ENCODE results near the gene RABGAP1L.

RABGAP1L gene

GRCh38 chr1:174726167-174726879, 567.0 kb downstream of the RABGAP1L start:
- TF ChIP-seq CTCF (IDR thresholded peaks at IDR 0.05; ENCODE audit: insufficient read depth, low read length, poor library complexity, severe bottlenecking), result peak; percentile 46
- H3K36me3 ChIP-seq (ENCODE audit: control insufficient read depth, insufficient read depth, low read length), result no peaks in the 10 kb centered on the region
- H3K27me3 ChIP-seq (replicated peaks; ENCODE audit: control insufficient read depth, insufficient read depth, low read length), result no peaks in the 10 kb centered on the region
- peak; percentile 35 for DNase-seq (ENCODE audit: extremely low read depth, insufficient read length)
- no peak overlapping the region for H3K4me3 ChIP-seq (replicated peaks; ENCODE audit: low read depth, low read length)

- DNase-seq (ENCODE audit: extremely low read depth, insufficient read length), result no peak
- Histone ChIP-seq H3K27me3 (replicated peaks; ENCODE audit: control insufficient read depth, insufficient read depth, low read length) (no peaks in the 10 kb centered on the region), H3K36me3 (ENCODE audit: control insufficient read depth, insufficient read depth, low read length) (no peaks in the 10 kb centered on the region), H3K4me3 (replicated peaks; ENCODE audit: low read depth, low read length) (no peak overlapping the region)
- TF ChIP-seq CTCF (IDR thresholded peaks at IDR 0.05; ENCODE audit: insufficient read depth, low read length, poor library complexity, severe bottlenecking), result no peak
These were observed 567.7 kb downstream of the RABGAP1L start for GRCh38 chr1:174726880-174727585.

- Histone ChIP-seq H3K4me3 (replicated peaks; ENCODE audit: low read depth, low read length) (no peak overlapping the region), H3K27me3 (replicated peaks; ENCODE audit: control insufficient read depth, insufficient read depth, low read length) (no peaks in the 10 kb centered on the region), H3K36me3 (ENCODE audit: control insufficient read depth, insufficient read depth, low read length) (no peaks in the 10 kb centered on the region; the same call in none of the 2 replicates)
- no peak for TF ChIP-seq CTCF (IDR thresholded peaks at IDR 0.05; ENCODE audit: insufficient read depth, low read length, poor library complexity, severe bottlenecking)
- no peak for DNase-seq (ENCODE audit: extremely low read depth, insufficient read length)
These were observed 575.0 kb downstream of the RABGAP1L start for GRCh38 chr1:174734270-174734669.

GRCh38 chr1:174736831-174737230, 577.5 kb downstream of the RABGAP1L start:
- Histone ChIP-seq H3K27me3 (replicated peaks; ENCODE audit: control insufficient read depth, insufficient read depth, low read length) (no peaks in the 10 kb centered on the region), H3K36me3 (ENCODE audit: control insufficient read depth, insufficient read depth, low read length) (no peaks in the 10 kb centered on the region; the same call in none of the 2 replicates), H3K4me3 (replicated peaks; ENCODE audit: low read depth, low read length) (no peak overlapping the region)
- no peak for DNase-seq (ENCODE audit: extremely low read depth, insufficient read length)
- no peak for TF ChIP-seq CTCF (IDR thresholded peaks at IDR 0.05; ENCODE audit: insufficient read depth, low read length, poor library complexity, severe bottlenecking)

GRCh38 chr1:174740249-174740968, 581.1 kb downstream of the RABGAP1L start:
- no peak overlapping the region for H3K4me3 ChIP-seq (replicated peaks; ENCODE audit: low read depth, low read length)
- TF ChIP-seq CTCF (IDR thresholded peaks at IDR 0.05; ENCODE audit: insufficient read depth, low read length, poor library complexity, severe bottlenecking), result no peak
- no peaks in the 10 kb centered on the region for H3K27me3 ChIP-seq (replicated peaks; ENCODE audit: control insufficient read depth, insufficient read depth, low read length)
- H3K36me3 ChIP-seq (ENCODE audit: control insufficient read depth, insufficient read depth, low read length), result no peaks in the 10 kb centered on the region; the same call in none of the 2 replicates
- no peak for DNase-seq (ENCODE audit: extremely low read depth, insufficient read length)

All from GM06990 (cell line).